Left kidney (tissue), 2 donors: Measurements from ENCODE around the gene SGCD. TPM values are rescaled to one million over a fixed set of nuclear protein-coding genes. Genes with fewer than 3 reads are reported as not detected.
A peak's percentile ranks its signal among the peaks of the same experiment; 100 is the strongest.

Source experiments
- DNase-seq: peaks from one replicate; pipeline ENCODE4 v3.0.0-alpha.2; 2013
- polyA plus RNA-seq: library from polyadenylated mRNA; unstranded; fragments of 120-200 nt; gene quantifications from one replicate; pipeline ENCODE4 v1.2.1, GENCODE V29; 2013; ENCODE audit not compliant: insufficient read length

Gene SGCD
- polyA plus RNA-seq, 1 donor = 4.0 TPM

- no peak for DNase-seq
Observed at GRCh38 chr5:156401804-156402203, 74.8 kb downstream of the SGCD start.

GRCh38 chr5:156402387-156402921 lies 75.5 kb downstream of the SGCD start:
- DNase-seq = peak; percentile 67

- DNase-seq = no peak
Observed at GRCh38 chr5:156405988-156406387, 79.0 kb downstream of the SGCD start.

GRCh38 chr5:156407251-156407650 lies 80.3 kb downstream of the SGCD start:
- DNase-seq = no peak

- no peak for DNase-seq
Observed at GRCh38 chr5:156409834-156410233, 82.9 kb downstream of the SGCD start.

GRCh38 chr5:156411185-156411613 lies 84.2 kb downstream of the SGCD start:
- DNase-seq = no peak

- no peak for DNase-seq
Observed at GRCh38 chr5:156411957-156412356, 85.0 kb downstream of the SGCD start.

- no peak for DNase-seq
Observed at GRCh38 chr5:156414391-156414790, 87.4 kb downstream of the SGCD start.

GRCh38 chr5:156419661-156420060 lies 92.7 kb downstream of the SGCD start:
- no peak for DNase-seq

GRCh38 chr5:156420665-156421064 lies 93.7 kb downstream of the SGCD start:
- no peak for DNase-seq

GRCh38 chr5:156421798-156422197 lies 94.8 kb downstream of the SGCD start:
- no peak for DNase-seq

- DNase-seq = no peak
Observed at GRCh38 chr5:156423597-156423996, 96.6 kb downstream of the SGCD start.

GRCh38 chr5:156427315-156427714 lies 100.4 kb downstream of the SGCD start:
- no peak for DNase-seq

GRCh38 chr5:156431956-156432829 lies 105.2 kb downstream of the SGCD start:
- DNase-seq = no peak

- DNase-seq = no peak
Observed at GRCh38 chr5:156432830-156433105, 105.8 kb downstream of the SGCD start.

- no peak for DNase-seq
Observed at GRCh38 chr5:156434471-156434870, 107.5 kb downstream of the SGCD start.

- DNase-seq = no peak
Observed at GRCh38 chr5:156435101-156435500, 108.1 kb downstream of the SGCD start.

- no peak for DNase-seq
Observed at GRCh38 chr5:156438076-156438475, 111.1 kb downstream of the SGCD start.

GRCh38 chr5:156444753-156445291 lies 117.9 kb downstream of the SGCD start:
- DNase-seq = no peak

GRCh38 chr5:156446526-156446925 lies 119.6 kb downstream of the SGCD start:
- DNase-seq = no peak

GRCh38 chr5:156450778-156451177 lies 123.8 kb downstream of the SGCD start:
- no peak for DNase-seq

- DNase-seq = no peak
Observed at GRCh38 chr5:156451505-156451904, 124.5 kb downstream of the SGCD start.

- no peak for DNase-seq
Observed at GRCh38 chr5:156456857-156457256, 129.9 kb downstream of the SGCD start.
